HG02588 (cell line): Measurements from ENCODE around the gene SMAP2.
"Not testable (repeated sequence)": the region's sequence is repeated elsewhere in the genome, so short reads cannot be mapped to it uniquely, and the experiment has no call there.

ENCODE experiments used
- ATAC-seq: cut with Tn5 transposase; IDR thresholded peaks from one replicate; pipeline ENCODE4 v1.9.1; 2021; ENCODE audit warnings: mild to moderate bottlenecking, moderate library complexity; ENCODE audit not compliant: unreplicated experiment

Gene SMAP2

GRCh38 chr1:40371707-40372258 is 1.7 kb upstream of the SMAP2 start:
- ATAC-seq: no peak

GRCh38 chr1:40372658-40373322 is 737 bp upstream of the SMAP2 start:
- no peak for ATAC-seq

- no peak for ATAC-seq
Measured at GRCh38 chr1:40377512-40377911, 4.0 kb downstream of the SMAP2 start.

GRCh38 chr1:40379785-40380452 is 6.4 kb downstream of the SMAP2 start:
- no peak for ATAC-seq

GRCh38 chr1:40380817-40381216 is 7.3 kb downstream of the SMAP2 start:
- ATAC-seq: no peak

GRCh38 chr1:40381268-40382107 is 8.0 kb downstream of the SMAP2 start:
- ATAC-seq: no peak

- no peak for ATAC-seq
Measured at GRCh38 chr1:40382108-40382460, 8.6 kb downstream of the SMAP2 start.

GRCh38 chr1:40382601-40383000 is 9.1 kb downstream of the SMAP2 start:
- no peak for ATAC-seq

- no peak for ATAC-seq
Measured at GRCh38 chr1:40383095-40383487, 9.6 kb downstream of the SMAP2 start.

GRCh38 chr1:40383488-40384412 is 10.2 kb downstream of the SMAP2 start:
- ATAC-seq: no peak

GRCh38 chr1:40384413-40384762 is 10.9 kb downstream of the SMAP2 start:
- no peak for ATAC-seq

- ATAC-seq: no peak
Measured at GRCh38 chr1:40384887-40385286, 11.4 kb downstream of the SMAP2 start.

GRCh38 chr1:40385437-40386358 is 12.2 kb downstream of the SMAP2 start:
- peak; percentile 54 for ATAC-seq

GRCh38 chr1:40386359-40386723 is 12.8 kb downstream of the SMAP2 start:
- ATAC-seq: no peak

- no peak for ATAC-seq
Measured at GRCh38 chr1:40386796-40387195, 13.3 kb downstream of the SMAP2 start.

- ATAC-seq: not testable (repeated sequence)
Measured at GRCh38 chr1:40387381-40388306, 14.1 kb downstream of the SMAP2 start.

- not testable (repeated sequence) for ATAC-seq
Measured at GRCh38 chr1:40388456-40389321, 15.2 kb downstream of the SMAP2 start.
